Stimulated activated CD4-positive, alpha-beta T cell treated with anti-CD3 and anti-CD28 coated beads, TNF-alpha, amount 100 ng/mL, for 4 hours (primary cell): Measurements from ENCODE around the gene P2RY4.
"Not testable (repeated sequence)": the region's sequence is repeated elsewhere in the genome, so short reads cannot be mapped to it uniquely, and the experiment has no call there.

Experiments
- DNase-seq, 3 experiments: peaks; one replicate each; pipeline ENCODE4 v3.0.0-alpha.2; 2020; ENCODE audit warnings: low read depth in 3 of 3

P2RY4 gene

GRCh38 chrX:70260104-70260503 lies at the start of gene P2RY4:
P2RY4 (minus strand) TSS chrX:70260204; CDS start chrX:70259624, 580 bp downstream.
- no peak for DNase-seq

- DNase-seq, result no peak
Observed at GRCh38 chrX:70301716-70302115, 41.7 kb upstream of the P2RY4 start.

- no peak for DNase-seq
Observed at GRCh38 chrX:70293621-70294020, 33.6 kb upstream of the P2RY4 start.

- DNase-seq, result no peak
Observed at GRCh38 chrX:70292788-70293187, 32.8 kb upstream of the P2RY4 start.

- peak; percentile 31 to 49 (median 48) for DNase-seq
Observed at GRCh38 chrX:70289793-70290770, 30.1 kb upstream of the P2RY4 start, which contains the start of the genes KIF4A and PDZD11. KIF4A (plus strand) TSS chrX:70290104; CDS start chrX:70290459, 355 bp downstream. PDZD11 (minus strand) TSS chrX:70289927; CDS start chrX:70289341, 586 bp downstream.

DNA sequence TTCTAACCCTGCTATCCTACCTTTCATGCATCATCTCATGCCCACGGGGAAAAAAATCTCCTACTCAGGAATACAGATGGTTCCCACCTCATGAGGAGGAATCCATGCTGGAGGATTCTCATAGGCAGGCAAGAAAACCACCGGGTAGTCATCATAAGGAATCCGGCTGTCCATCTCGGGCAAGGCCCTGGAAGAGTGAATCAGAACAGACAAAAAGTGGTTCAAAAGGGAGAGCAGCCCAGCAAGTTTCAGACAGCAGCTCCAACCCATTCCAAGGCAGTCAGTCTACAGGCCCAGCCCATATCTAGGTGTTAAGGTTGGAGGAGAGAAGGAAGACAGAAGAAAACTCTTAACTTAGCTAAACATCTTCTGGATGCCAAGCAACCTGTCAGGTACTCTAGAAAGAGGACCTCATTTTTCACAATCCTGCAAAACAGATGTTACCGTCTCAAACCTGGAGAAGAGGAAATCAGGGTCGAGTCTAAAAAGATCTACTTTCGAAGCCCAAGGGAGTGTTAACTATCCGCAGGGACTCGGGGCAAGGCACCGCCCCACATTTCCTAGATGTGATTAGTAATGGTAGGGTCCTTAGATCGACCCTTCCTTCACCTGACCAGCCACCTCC lies 29.3 kb upstream of the P2RY4 start:
- no peak for DNase-seq

GRCh38 chrX:70281951-70282350 lies 21.9 kb upstream of the P2RY4 start, which contains the start of gene RAB41:
RAB41 (plus strand) TSS chrX:70282172; CDS start chrX:70282218, 46 bp downstream.
- no peak for DNase-seq

DNA sequence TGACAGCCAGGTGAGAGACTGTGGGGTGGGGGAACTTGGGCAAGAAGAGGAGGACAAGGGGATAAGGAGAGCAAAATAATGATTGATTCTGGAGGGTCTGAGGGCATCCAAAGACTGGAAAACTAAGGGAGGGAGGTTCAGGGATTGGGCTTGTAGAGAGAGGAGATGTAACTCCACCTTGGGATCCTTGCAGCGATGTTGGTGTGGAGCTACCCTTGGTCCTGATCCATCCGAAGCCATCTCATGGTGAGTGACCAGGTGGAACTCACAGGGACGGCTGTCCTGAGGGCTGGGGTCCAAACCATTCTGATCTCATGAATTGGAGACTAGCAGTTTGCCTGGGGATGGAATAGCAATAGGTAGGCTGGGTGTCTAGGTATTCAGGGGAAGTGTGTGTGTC lies 20.6 kb upstream of the P2RY4 start:
- DNase-seq, result no peak

DNA sequence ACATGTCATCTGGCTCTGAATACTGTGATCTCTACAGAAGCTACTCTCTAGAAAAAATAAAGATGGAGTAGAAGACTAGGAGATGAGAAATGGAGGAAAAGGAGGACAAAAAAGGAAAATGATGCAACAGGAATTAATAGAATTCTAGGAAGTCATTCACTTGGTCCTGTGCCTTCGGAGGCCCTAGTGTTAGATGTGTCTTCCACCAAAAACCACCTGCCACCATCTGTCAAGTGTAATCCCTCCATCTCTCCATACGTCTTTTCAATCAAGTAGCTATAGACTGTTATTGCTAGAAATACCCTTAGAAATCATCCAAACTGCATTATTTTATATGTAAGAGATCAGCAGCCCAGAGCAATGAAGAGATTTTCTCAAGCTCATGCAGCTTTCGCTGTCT lies 19.1 kb upstream of the P2RY4 start:
- DNase-seq, result no peak

DNA sequence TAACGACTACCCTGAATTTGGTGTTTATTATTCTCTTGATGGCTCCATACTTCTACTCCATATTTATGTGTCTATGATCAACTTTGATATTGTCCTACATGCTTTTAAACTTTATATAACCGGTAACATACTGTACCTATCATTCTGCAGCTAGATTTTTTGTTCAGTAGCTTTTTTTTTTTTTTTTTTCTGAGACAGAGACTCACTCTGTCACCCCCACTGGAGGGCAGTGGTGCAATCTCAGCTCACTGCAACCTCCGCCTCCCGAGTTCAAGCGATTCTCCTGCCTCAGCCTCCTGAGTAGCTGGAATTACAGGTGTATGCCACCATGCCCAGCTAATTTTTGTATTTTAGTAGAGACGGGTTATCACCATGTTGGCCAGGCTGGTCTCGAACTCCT lies 14.0 kb upstream of the P2RY4 start:
- DNase-seq, result not testable (repeated sequence)

- DNase-seq, result no peak
Observed at GRCh38 chrX:70268034-70268433, 8.0 kb upstream of the P2RY4 start, which contains the start of gene ARR3. ARR3 (plus strand) TSS chrX:70268334; CDS start chrX:70269386, 1,052 bp downstream.

DNA sequence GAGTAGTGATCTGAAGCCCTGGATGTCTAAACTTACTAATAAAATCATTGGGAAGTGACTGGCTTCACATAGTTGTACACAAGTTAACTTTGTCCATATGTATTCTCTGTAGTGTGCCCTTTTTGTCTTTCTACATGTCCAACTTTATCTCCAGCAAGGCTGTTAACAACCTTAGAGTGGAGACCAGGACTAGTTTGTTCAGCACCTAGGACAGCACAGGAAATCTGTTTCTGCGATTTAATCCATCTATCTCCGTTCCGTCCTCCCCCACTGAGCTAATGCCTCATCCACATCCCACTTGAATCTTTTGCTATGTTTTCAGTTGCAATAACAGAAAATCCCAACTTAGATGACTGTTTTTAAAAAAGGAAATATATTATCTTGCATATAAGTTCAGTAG lies 4.8 kb upstream of the P2RY4 start:
- DNase-seq, result no peak

- no peak for DNase-seq
Observed at GRCh38 chrX:70262952-70263567, 3.1 kb upstream of the P2RY4 start.

- DNase-seq, result no peak
Observed at GRCh38 chrX:70257423-70258288, 2.3 kb downstream of the P2RY4 start.

- DNase-seq, result no peak
Observed at GRCh38 chrX:70255452-70255851, 4.6 kb downstream of the P2RY4 start.

DNA sequence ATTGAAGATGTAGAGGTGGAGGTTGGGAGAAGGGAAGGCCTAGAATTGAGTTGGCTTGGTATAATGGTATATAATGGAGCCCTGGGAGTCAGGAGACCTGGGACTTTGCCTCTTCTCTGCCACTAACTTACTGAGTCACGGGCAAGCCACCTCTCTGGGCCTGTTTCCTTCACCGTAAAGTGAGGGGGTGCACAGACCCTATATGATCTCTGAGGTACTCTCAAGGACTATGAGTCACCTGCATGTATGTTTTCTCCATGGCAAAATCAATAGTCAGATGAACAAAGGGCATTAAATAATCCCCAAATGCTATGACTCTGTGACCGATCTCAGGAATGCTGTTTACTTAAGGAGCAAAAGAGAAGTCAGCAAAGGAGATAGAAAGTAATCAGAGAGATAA lies 5.1 kb downstream of the P2RY4 start:
- no peak for DNase-seq

DNA sequence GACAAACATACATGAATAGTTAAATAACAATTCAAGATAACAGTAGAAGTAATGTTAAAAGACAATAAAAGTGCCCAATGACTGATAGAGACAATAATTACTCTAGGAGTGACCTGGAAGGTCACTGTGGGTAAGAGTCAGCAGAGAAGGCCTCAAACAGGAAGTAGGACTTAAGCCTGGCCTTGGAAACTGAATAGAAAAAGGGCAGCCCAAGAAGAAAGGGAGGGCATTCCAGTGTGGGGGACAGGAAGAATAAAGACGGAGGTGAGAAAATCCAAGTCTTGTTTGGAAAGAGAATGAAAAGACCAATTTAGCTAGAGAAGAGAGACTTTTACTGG lies 6.0 kb downstream of the P2RY4 start:
- no peak for DNase-seq

GRCh38 chrX:70253377-70254062 lies 6.5 kb downstream of the P2RY4 start:
- DNase-seq, result no peak

DNA sequence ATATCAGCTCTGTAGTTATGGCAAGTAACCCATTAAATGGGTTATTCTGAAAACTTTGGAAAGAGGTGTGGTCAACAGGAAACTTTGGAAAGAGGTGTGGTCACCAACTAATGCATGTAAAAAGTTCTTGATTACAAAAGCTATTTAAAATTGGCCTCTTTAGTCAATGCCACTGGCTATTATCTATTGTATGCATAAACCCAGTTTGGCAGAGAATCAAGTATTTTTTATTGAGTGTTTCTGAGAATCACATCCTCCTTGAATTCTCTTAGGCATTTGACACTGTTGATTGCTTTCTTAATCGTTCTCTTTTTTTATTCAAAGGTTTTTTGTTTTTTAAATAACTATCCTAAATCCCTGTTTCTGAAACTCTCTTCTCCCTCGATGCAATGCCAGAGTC lies 7.5 kb downstream of the P2RY4 start:
- no peak for DNase-seq

DNA sequence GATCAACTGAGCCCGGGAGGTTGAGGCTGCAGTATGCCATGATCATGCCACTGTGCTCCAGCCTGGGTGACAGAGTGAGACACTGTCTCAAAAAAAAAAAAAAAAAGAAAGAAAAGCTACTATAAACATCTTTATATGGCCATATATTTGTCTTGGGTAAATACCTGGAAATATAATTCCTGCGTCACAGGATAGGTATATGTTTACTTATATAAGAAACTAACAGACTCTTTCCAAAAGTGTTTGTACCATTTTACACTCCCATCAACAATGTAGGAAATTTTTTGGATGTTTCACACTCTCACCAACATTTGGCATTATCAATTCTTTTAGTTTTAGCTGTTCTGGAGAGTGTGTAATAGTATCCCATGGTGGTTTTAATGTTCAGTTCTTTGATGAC lies 12.8 kb downstream of the P2RY4 start:
- DNase-seq, result no peak

GRCh38 chrX:70244881-70245280 lies 15.1 kb downstream of the P2RY4 start:
- DNase-seq, result no peak
